Measurements from ENCODE around the gene KRTAP10-1.
"Not testable (repeated sequence)": the region's sequence is repeated elsewhere in the genome, so short reads cannot be mapped to it uniquely, and the experiment has no call there.

KRTAP10-1 gene

GRCh38 chr21:44539991-44540666 lies at the start of gene KRTAP10-1:
KRTAP10-1 (minus strand) TSS chr21:44540195; CDS start chr21:44540150, 45 bp downstream.
- DNase-seq, result no peak

DNA sequence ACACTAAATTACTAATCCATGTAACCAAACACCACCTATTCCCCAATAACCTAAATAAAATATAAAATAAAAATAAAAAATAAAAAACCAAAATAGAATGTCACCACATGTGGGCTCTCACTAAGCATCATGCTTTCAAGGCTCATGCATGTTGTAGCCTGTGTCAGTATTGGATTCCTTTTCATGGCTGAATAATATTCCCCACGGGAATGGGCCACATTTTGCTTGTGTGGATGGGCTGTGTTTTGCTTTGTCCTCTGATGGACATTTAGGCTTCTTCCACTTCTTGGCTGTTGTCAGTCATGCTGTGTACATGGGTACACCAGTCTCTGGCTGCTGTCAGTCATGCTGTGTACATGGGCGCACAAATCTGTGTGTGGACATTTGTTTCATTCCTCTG lies 49.1 kb upstream of the KRTAP10-1 start:
- no peak for DNase-seq

- DNase-seq, result no peak
Observed at GRCh38 chr21:44585892-44586291, 45.9 kb upstream of the KRTAP10-1 start.

DNA sequence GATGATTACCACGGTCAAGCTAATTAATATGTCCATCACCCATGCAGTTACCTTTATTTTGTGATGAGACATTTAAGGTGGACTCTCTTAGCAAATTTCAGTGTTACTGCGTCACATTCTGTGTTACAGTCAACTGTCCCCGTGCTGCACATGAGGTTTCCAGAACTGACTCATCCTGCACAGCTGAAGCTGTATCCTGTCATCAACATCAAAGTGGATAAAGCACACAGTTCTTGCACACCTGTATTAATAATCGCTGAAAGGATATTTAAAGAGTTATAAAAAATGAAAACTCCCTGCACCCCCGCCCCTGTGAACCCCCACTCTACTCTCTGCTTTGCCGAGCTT lies 43.8 kb upstream of the KRTAP10-1 start:
- DNase-seq, result peak; percentile 23

- DNase-seq, result no peak
Observed at GRCh38 chr21:44583089-44583799, 43.2 kb upstream of the KRTAP10-1 start.

GRCh38 chr21:44582055-44582454 lies 42.1 kb upstream of the KRTAP10-1 start:
- DNase-seq, result no peak

DNA sequence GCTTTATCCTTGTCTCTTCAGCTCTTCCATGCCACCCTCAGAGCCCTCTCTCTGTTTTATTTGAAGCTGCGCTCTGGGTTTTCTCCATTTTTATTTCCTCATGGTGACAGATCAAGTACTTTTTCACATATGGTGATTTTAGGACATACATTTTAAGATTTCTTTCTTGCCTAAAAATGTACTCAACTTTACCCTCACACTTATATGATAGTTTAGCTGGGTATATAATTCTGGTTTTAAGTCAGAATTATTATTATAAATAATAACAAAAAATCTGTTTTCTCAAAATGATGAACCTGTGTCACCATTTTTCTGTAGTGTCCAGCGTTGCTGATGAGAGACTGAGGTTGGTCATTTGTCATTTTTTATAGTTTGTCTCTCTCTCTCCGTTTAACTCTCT lies 41.2 kb upstream of the KRTAP10-1 start:
- no peak for DNase-seq

GRCh38 chr21:44580231-44580821 lies 40.3 kb upstream of the KRTAP10-1 start, which contains the start of gene KRTAP10-5:
KRTAP10-5 (minus strand) TSS chr21:44580604; CDS start chr21:44580578, 26 bp downstream.
- not testable (repeated sequence) for DNase-seq

GRCh38 chr21:44579833-44580144 lies 39.8 kb upstream of the KRTAP10-1 start:
- DNase-seq, result no peak

DNA sequence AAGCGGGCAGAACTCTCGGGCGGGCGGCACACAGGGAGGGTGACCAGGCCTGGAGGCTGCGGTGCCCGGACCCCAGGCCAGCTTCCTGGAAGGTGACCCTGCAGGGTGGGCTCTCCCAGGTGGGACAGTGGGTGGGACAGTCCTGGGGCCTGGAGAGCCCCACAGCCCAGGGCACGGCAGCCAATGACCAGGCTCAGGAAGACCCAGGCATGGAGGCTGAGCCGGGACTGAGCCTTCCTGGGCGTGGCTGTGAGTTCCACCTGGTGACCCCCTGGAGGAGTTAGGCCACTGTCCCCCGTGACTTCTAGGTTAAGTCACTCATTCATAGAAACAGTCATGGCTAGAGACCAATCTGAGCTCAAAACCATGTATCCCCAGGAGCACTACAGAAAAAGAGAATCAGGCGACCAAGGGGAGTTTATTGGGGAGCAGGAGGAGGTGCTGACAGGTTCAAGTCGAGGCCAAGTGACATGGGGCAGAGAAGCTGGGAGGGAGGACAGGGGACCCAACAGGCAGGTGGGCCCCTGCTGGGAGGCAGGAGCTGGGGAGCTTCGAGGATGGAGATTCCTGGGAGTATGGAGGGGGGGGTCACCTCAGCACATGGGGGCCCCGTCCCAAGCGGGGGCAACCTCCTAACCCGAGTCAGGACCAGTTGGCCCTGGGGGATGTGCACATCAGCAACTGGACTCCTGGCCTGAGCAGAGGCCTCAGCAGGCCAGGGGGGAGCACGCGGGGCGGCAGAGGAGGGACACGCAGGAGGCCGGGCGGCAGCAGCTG lies 39.2 kb upstream of the KRTAP10-1 start:
- no peak for DNase-seq

DNA sequence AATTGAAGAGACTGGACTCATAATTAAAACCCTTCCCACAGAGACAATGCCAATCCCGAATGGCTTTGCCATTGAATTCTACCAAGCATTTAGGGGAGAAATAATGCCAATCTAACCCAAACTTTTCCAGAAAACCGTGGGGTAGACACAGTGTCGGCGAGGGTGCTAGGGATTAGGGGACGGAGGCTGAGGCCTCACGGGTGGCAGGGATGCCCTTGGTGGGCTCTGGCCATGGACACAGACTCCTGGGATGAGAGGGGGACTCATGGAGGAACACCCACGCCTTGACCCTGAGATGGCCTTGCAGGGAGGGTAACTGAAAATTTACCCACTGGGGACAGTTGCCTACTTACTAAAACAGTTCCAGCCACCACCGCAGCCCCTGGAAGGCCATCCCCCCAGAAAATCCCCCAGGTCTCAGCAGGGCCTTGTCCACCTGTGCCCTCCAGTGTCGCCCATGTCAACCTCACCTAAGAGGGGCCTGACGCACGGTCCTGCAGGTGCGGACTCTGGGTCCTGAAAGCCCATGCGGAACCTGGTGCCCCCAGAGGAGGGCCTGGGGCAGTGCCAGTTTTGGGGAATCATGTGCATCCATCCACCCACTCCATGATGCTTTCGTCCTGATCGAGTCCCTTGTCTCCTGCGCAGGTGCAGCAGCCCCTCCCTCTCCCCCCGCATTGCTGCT lies 38.5 kb upstream of the KRTAP10-1 start:
- DNase-seq, result no peak

GRCh38 chr21:44576025-44576420 lies 36.0 kb upstream of the KRTAP10-1 start:
- DNase-seq, result no peak

GRCh38 chr21:44575307-44576024 lies 35.5 kb upstream of the KRTAP10-1 start:
- DNase-seq, result no peak

DNA sequence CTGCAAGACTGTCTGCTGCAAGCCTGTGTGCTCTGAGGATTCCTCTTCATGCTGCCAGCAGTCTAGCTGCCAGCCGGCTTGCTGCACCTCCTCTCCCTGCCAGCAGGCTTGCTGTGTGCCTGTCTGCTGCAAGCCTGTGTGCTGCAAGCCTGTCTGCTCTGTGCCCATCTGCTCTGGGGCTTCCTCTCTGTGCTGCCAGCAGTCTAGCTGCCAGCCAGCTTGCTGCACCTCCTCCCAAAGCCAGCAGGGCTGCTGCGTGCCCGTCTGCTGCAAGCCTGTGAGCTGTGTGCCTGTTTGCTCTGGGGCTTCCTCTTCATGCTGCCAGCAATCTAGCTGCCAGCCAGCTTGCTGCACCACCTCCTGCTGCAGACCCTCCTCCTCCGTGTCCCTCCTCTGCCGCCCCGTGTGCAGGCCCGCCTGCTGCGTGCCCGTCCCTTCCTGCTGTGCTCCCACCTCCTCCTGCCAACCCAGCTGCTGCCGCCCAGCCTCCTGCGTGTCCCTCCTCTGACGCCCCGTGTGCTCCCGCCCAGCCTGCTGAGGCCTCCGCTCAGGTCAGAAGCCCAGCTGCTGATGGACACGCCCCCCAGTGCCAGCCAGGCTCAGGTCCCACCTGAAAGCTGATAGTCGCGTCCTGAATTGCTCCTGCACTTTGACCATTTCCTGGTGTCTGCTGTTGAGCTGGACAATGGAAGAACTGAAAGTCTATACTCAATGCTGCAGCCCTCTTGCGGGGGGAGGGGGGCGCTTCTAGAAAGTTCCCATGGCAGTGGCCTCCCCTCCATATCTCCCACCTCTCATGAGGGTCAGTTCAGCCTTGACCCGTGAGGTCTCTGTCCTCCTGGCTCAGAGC lies 34.7 kb upstream of the KRTAP10-1 start:
- DNase-seq, result no peak

- DNase-seq, result not testable (repeated sequence)
Observed at GRCh38 chr21:44573630-44574456, 33.8 kb upstream of the KRTAP10-1 start, which contains the start of gene KRTAP10-4. KRTAP10-4 (plus strand) TSS chr21:44573729; CDS start chr21:44573759, 30 bp downstream.

GRCh38 chr21:44572959-44573583 lies 33.1 kb upstream of the KRTAP10-1 start:
- DNase-seq, result no peak

DNA sequence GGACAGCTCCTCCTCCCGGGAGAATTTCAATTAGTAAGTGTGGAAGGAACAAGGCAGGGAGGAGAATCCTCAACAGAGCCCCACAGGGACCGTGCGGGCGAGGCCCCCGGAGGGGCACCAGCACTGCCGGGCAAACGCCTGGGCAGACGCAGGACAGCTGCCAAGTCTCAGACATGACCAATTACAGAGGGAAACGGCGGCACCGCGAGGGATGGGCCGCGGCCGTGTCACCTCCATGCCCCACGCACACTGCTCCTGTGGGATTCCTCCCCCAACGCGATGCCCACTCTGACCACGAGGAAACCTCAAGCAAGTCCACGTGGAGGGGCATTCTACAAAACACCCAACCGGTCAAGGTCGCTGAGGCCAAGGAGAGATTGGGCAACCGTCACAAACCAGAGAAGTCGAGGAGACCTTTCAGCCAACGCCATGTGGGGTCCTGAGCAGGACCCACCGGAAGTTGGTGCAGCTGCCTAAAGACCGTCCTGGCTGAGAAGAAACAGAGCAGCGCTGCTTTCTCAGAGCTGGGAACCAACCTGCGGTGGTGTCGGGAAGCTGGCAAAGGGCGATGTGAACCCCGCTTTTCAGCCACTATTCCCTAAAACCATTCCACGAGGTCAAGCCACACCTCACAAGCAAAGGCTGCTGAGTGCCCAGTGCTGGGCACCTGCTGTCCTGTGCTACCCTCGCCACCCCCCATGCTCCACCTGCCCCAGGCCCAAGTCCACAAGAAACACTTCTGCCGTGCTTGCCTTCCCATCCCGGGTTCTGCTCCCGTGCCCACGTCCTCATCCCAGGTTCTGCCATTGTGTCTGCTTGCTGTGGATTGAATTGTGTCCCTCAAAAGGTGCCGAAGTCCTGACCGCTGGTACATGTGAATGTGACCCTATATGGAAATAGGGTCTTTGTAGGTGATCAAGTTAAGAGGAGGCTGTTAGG lies 32.1 kb upstream of the KRTAP10-1 start:
- DNase-seq, result no peak

GRCh38 chr21:44571296-44571695 lies 31.3 kb upstream of the KRTAP10-1 start:
- DNase-seq, result no peak

Data from activated CD4-positive, alpha-beta T cell treated with anti-CD3 and anti-CD28 coated beads, Interleukin-2, amount 50 U/mL, for 1 hour (primary cell).